H1 (cell line): ENCODE measurements around the gene NEK4. TPM values are rescaled to one million over a fixed set of nuclear protein-coding genes. Genes with fewer than 3 reads are reported as not detected.

Experiments used
- CTCF ChIA-PET: fragments of 300-600 bp; sonication (Branson Sonifier 250); formaldehyde crosslinking; loops from one replicate; lab custom pipeline; 2021; ENCODE audit not compliant: partially characterized antibody; lab: Charles Lee
- POLR2A ChIA-PET: fragments of 300-600 bp; sonication (Branson Sonifier 250); formaldehyde crosslinking; loops from one replicate; lab custom pipeline; 2021; ENCODE audit warnings: inconsistent platforms; ENCODE audit not compliant: partially characterized antibody; lab: Charles Lee
- DNase-seq, 2 experiments: peaks; one replicate each; pipeline versions ENCODE4 v3.0.0 to v3.0.0-alpha.2; 2010 to 2022; ENCODE audit warnings: low spot score in 2 of 2, low read depth in 1 of 2, mixed read lengths in 1 of 2
- FAIRE-seq: peaks from 2 replicates; lab custom pipeline; 2011; peaks lifted over from hg19 to GRCh38; lab: Jason Lieb, UNC
- H2AFZ ChIP-seq: 2 replicates; pipeline ENCODE4 v1.8.1; 2012; ENCODE audit warnings: low read length, inconsistent platforms
- H2AK5ac ChIP-seq: 2 replicates; pipeline ENCODE4 v1.6.1; 2013; ENCODE audit warnings: low read depth, low read length
- H2BK120ac ChIP-seq: replicated peaks from 2 replicates; pipeline ENCODE3; 2013; ENCODE audit warnings: low read depth, low read length, inconsistent platforms
- H2BK12ac ChIP-seq: 2 replicates; pipeline ENCODE4 v1.6.1; 2013; ENCODE audit warnings: low read depth, low read length
- H2BK15ac ChIP-seq: 2 replicates; pipeline ENCODE4 v1.6.1; 2013; ENCODE audit warnings: low read length
- H2BK20ac ChIP-seq: 2 replicates; pipeline ENCODE4 v1.6.1; 2013; ENCODE audit warnings: low read length
- H2BK5ac ChIP-seq: 2 replicates; pipeline ENCODE4 v1.6.1; 2013; ENCODE audit warnings: low read depth, low read length
- H3K14ac ChIP-seq: 2 replicates; pipeline ENCODE4 v1.6.1; 2013; ENCODE audit warnings: inconsistent platforms; ENCODE audit not compliant: insufficient read length
- H3K18ac ChIP-seq: 2 replicates; pipeline ENCODE4 v1.6.1; 2013; ENCODE audit warnings: low read length; ENCODE audit errors: extremely low read depth
- H3K23ac ChIP-seq: 2 replicates; pipeline ENCODE4 v1.6.1; 2013; ENCODE audit warnings: inconsistent platforms; ENCODE audit not compliant: insufficient read length
- H3K23me2 ChIP-seq: 2 replicates; pipeline ENCODE4 v1.6.1; 2013; ENCODE audit warnings: low read depth, low read length
- H3K27ac ChIP-seq: 2 replicates; pipeline ENCODE4 v1.6.1; 2011; ENCODE audit warnings: low read depth, low read length, inconsistent platforms
- H3K27me3 ChIP-seq, 4 experiments: replicated peaks in 1 of 4; 1 replicate in 1 of 4; 2 replicates in 3 of 4; pipeline versions ENCODE4 v1.6.1 to v1.8.1; 2011 to 2013; ENCODE audit warnings: low read length in 3 of 4, mild to moderate bottlenecking in 3 of 4, inconsistent platforms in 2 of 4, mixed read lengths in 2 of 4, moderate library complexity in 1 of 4; ENCODE audit not compliant: control insufficient read depth in 3 of 4, insufficient read depth in 3 of 4; ENCODE audit errors: extremely low read depth in 1 of 4
- H3K36me3 ChIP-seq, 4 experiments: 2 replicates each; pipeline versions ENCODE4 v1.6.1 to v1.8.1; 2011 to 2013; ENCODE audit warnings: mild to moderate bottlenecking in 4 of 4, low read length in 3 of 4, moderate library complexity in 2 of 4, control low read depth in 1 of 4, inconsistent platforms in 1 of 4; ENCODE audit not compliant: insufficient read depth in 4 of 4, control insufficient read depth in 2 of 4
- H3K4ac ChIP-seq: replicated peaks from 2 replicates; pipeline ENCODE3; 2013; ENCODE audit warnings: low read length, low read depth, mixed read lengths, inconsistent platforms; ENCODE audit not compliant: insufficient read length
- H3K4me1 ChIP-seq, 4 experiments: replicated peaks in 1 of 4; 1 replicate in 1 of 4; 2 replicates in 3 of 4; pipeline versions ENCODE4 v1.6.1 to v1.8.1; 2011 to 2013; ENCODE audit warnings: low read length in 3 of 4, inconsistent platforms in 2 of 4, mixed read lengths in 1 of 4; ENCODE audit not compliant: insufficient read depth in 4 of 4, control insufficient read depth in 3 of 4
- H3K4me2 ChIP-seq, 2 experiments: 2 replicates each; pipeline versions ENCODE4 v1.6.1 to v1.8.1; 2011 to 2013; ENCODE audit warnings: low read depth in 2 of 2, low read length in 2 of 2, control low read depth in 1 of 2, inconsistent platforms in 1 of 2, mild to moderate bottlenecking in 1 of 2; ENCODE audit not compliant: insufficient read depth in 1 of 2
- H3K4me3 ChIP-seq, 4 experiments: fragments of 200-600, 300-600 bp in 1 of 4; sonication (generic), shearing (Covaris generic), sonication (Bioruptor Twin) in 1 of 4; 2 replicates each; pipeline versions ENCODE4 v1.5.1 to v1.8.1; 2011 to 2016; ENCODE audit warnings: low read length in 4 of 4, low read depth in 3 of 4, control low read depth in 2 of 4, inconsistent platforms in 2 of 4, mild to moderate bottlenecking in 2 of 4, mixed read lengths in 1 of 4, moderate library complexity in 1 of 4; ENCODE audit not compliant: insufficient read depth in 2 of 4; ENCODE audit errors: extremely low read depth in 1 of 4
- H3K56ac ChIP-seq: replicated peaks from 2 replicates; pipeline ENCODE3; 2013; ENCODE audit warnings: low read depth, mild to moderate bottlenecking, mixed read lengths, low read length, inconsistent platforms; ENCODE audit not compliant: insufficient read length
- H3K79me1 ChIP-seq: 2 replicates; pipeline ENCODE4 v1.6.1; 2013; ENCODE audit warnings: low read depth, low read length, control low read depth
- H3K79me2 ChIP-seq, 2 experiments: 2 replicates each; pipeline versions ENCODE4 v1.6.1 to v1.8.1; 2012 to 2013; ENCODE audit warnings: low read length in 2 of 2, mild to moderate bottlenecking in 2 of 2, inconsistent platforms in 1 of 2; ENCODE audit not compliant: insufficient read depth in 2 of 2, control insufficient read depth in 1 of 2
- H3K9ac ChIP-seq, 4 experiments: replicated peaks in 1 of 4; 1 replicate in 1 of 4; 2 replicates in 3 of 4; pipeline versions ENCODE4 v1.6.1 to v1.8.1; 2011 to 2013; ENCODE audit warnings: low read depth in 3 of 4, low read length in 3 of 4, control low read depth in 2 of 4, mild to moderate bottlenecking in 2 of 4, moderate library complexity in 2 of 4, inconsistent platforms in 1 of 4; ENCODE audit errors: extremely low read depth in 1 of 4
- H3K9me3 ChIP-seq, 2 experiments: 2 replicates each; pipeline versions ENCODE4 v1.6.1 to v1.8.1; 2012 to 2013; ENCODE audit warnings: mild to moderate bottlenecking in 2 of 2, moderate library complexity in 2 of 2, control low read depth in 1 of 2, inconsistent platforms in 1 of 2, low read depth in 1 of 2, low read length in 1 of 2, mixed read lengths in 1 of 2; ENCODE audit not compliant: insufficient read depth in 2 of 2
- H4K20me1 ChIP-seq, 2 experiments: replicated peaks in 1 of 2; 2 replicates each; pipeline versions ENCODE3 to v1.8.1; 2011 to 2013; ENCODE audit warnings: inconsistent platforms in 2 of 2, low read length in 2 of 2, mild to moderate bottlenecking in 1 of 2; ENCODE audit not compliant: insufficient read depth in 2 of 2, control insufficient read depth in 1 of 2
- H4K5ac ChIP-seq: 2 replicates; pipeline ENCODE4 v1.6.1; 2013; ENCODE audit warnings: low read length, low read depth, mixed read lengths, inconsistent platforms; ENCODE audit not compliant: insufficient read length
- H4K8ac ChIP-seq: 2 replicates; pipeline ENCODE4 v1.8.0; 2013; ENCODE audit warnings: mild to moderate bottlenecking, moderate library complexity, low read length, inconsistent platforms; ENCODE audit not compliant: insufficient read depth; ENCODE audit errors: extremely low read depth
- H4K91ac ChIP-seq: replicated peaks from 2 replicates; pipeline ENCODE3; 2013; ENCODE audit warnings: low read length, mixed read lengths, inconsistent platforms; ENCODE audit not compliant: insufficient read length
- EZH2 ChIP-seq: fragments of 200-600 bp; sonication (generic); IDR thresholded peaks from 2 replicates; pipeline ENCODE4 v1.7.1; 2012; ENCODE audit warnings: low read depth, mild to moderate bottlenecking, moderate library complexity, low read length, inconsistent platforms; ENCODE audit not compliant: severe bottlenecking
- HDAC2 ChIP-seq, 2 experiments: fragments of 300-600 bp in 1 of 2; sonication (generic) in 1 of 2; IDR thresholded peaks; 2 replicates each; pipeline ENCODE4 v1.6.1; 2011 to 2012; ENCODE audit warnings: low read depth in 2 of 2, low read length in 2 of 2, mild to moderate bottlenecking in 2 of 2, moderate library complexity in 2 of 2, borderline replicate concordance in 1 of 2, inconsistent platforms in 1 of 2
- KDM4A ChIP-seq: IDR thresholded peaks from one replicate; pipeline ENCODE4 v1.7.1; 2012; ENCODE audit warnings: low read depth, mild to moderate bottlenecking, moderate library complexity, low read length, inconsistent platforms; ENCODE audit not compliant: severe bottlenecking
- RAD21 ChIP-seq, 2 experiments: IDR thresholded peaks in 1 of 2; conservative IDR thresholded peaks in 1 of 2; 2 replicates each; pipeline ENCODE4 v1.6.1; 2011; ENCODE audit warnings: low read depth in 2 of 2, low read length in 2 of 2, improper control_type of control experiment in 1 of 2, inconsistent platforms in 1 of 2, mild to moderate bottlenecking in 1 of 2, moderate library complexity in 1 of 2
- RXRA ChIP-seq: IDR thresholded peaks from 2 replicates; pipeline ENCODE4 v1.6.1; 2011; ENCODE audit warnings: low read depth, mild to moderate bottlenecking, low read length, moderate library complexity; ENCODE audit not compliant: insufficient read depth
- SAP30 ChIP-seq: fragments of 300-600 bp; sonication (generic); IDR thresholded peaks from 2 replicates; pipeline ENCODE4 v1.7.1; 2012; ENCODE audit warnings: low read length, moderate library complexity, mild to moderate bottlenecking, inconsistent platforms; ENCODE audit not compliant: insufficient read depth, insufficient replicate concordance
- TAF7 ChIP-seq: optimal IDR thresholded peaks from 2 replicates; pipeline ENCODE3; 2011; ENCODE audit warnings: low read depth, mild to moderate bottlenecking, inconsistent platforms, low read length, moderate library complexity, borderline replicate concordance
- WGBS, 2 experiments: shearing (Covaris generic) in 1 of 2; methylation state at CpG; one replicate each; pipeline versions ENCODE4 v1.1.6 to v1.1.7; 2013 to 2015; ENCODE audit warnings: low lambda C conversion rate in 2 of 2, mixed read lengths in 2 of 2, inconsistent platforms in 1 of 2, low coverage in 1 of 2, missing lambda C conversion rate in 1 of 2; ENCODE audit not compliant: insufficient replicate concordance in 2 of 2, insufficient coverage in 1 of 2, insufficient read length in 1 of 2; ENCODE audit errors: extremely low coverage in 1 of 2, missing lambda C conversion rate in 1 of 2; 5-methylcytosine and 5-hydroxymethylcytosine counted together
- polyA plus RNA-seq, 7 experiments: library from polyadenylated mRNA; depleted of rRNA in 3 of 7; stranded (reverse) in 5 of 7; unstranded in 2 of 7; fragments of >200 nt in 5 of 7; fragments of 200-250 nt in 2 of 7; gene quantifications; 1 replicate in 5 of 7; 2 replicates in 1 of 7; 4 replicates in 1 of 7; pipeline versions ENCODE4 v1.2.1 to v1.2.3, GENCODE V29; 2011 to 2013; ENCODE audit warnings: missing spikeins in 2 of 7, mixed read lengths in 2 of 7
- total RNA-seq: library from RNA; stranded (reverse); fragmentation: NEBNext Ultra II Directional; extraction: Animal tissue kit (Norgen Biotek cat#: 25700); gene quantifications from 2 replicates; pipeline ENCODE4 v1.2.1, GENCODE V29; 2021
- TF ChIP-seq, protein P1 (sequence below): IDR thresholded peaks from 2 replicates; pipeline ENCODE4 v1.6.1; 2011; ENCODE audit warnings: low read depth, mild to moderate bottlenecking, low read length; ENCODE audit not compliant: insufficient read depth

The NEK4 gene
- total and polyA plus RNA-seq, 2 of the 8 experiments (the other 6 are each of a cell fraction or from before 2014, with no cell fraction given): 7.5 to 40.0 TPM

DNA sequence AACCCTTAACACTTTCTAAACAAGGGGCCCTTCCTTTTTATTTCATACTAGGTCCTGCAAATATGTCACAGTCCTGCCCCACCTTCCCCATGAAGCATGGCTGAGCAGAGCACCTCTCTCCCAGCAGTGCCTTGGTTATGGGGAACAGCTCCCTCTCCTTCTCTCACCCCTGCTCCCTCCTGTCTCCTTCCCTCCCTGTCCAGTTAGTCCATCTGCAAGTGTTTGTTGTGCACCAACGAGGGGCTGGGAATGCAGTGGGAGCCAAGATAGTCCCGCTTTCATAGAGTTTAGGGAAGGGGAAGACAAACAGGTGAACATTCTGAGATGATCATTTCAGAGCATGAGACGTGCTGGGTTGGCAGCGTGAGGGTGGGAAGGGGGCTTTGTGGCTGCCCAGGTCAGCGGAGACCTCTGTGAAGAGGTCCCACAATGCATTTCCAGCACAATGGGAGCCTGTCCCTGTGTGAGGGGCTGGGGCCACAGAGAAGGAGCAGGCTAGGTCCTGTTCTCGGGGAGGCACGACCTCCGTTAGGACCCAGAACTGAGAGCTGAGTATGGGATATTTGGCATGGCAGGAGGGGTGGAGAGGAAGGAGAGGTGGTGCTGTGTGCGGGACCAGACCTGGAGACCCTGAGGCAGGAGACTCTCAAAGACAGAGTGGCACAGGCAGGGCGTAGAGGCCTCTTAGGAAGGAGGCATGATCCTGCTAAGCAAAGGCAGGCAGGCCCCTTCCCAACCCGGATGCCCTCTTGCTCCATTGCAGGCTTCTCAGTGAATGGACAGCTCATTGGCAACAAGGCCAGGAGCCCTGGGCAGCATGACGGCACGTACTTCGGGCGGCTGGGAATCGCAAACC is 18.4 kb upstream of the NEK4 start:
- no peak overlapping the region for H2BK12ac ChIP-seq
- no peaks in the 10 kb centered on the region for H3K79me1 ChIP-seq
- no peak overlapping the region for H3K27ac ChIP-seq
- H3K23me2 ChIP-seq: no peaks in the 10 kb centered on the region
- no peak overlapping the region for H3K4me2 ChIP-seq
- H3K36me3 ChIP-seq: no peaks in the 10 kb centered on the region
- no peak overlapping the region for H2BK5ac ChIP-seq
- no peaks in the 10 kb centered on the region for H3K4me1 ChIP-seq
- H4K5ac ChIP-seq: no peak overlapping the region
- WGBS, 2 experiments: 84% methylated on average over 15 of the region's 16 CpGs; no CpG with 5 or more reads in 1 of the 2 experiments
- TF ChIP-seq KDM4A (no peak), SAP30 (no peak), EZH2 (no peak), TAF7 (no peak), HDAC2 (IDR thresholded peaks at IDR 0.05; ENCODE audit: borderline replicate concordance in 1 of 2, low read depth in 2 of 2, low read length in 2 of 2) (no peak), RAD21 (IDR thresholded peaks at IDR 0.05 in 1 of 2, conservative IDR thresholded peaks at IDR 0.05 in 1 of 2; ENCODE audit: low read depth in 2 of 2, low read length in 2 of 2) (no peak), RXRA (no peak)
- TF ChIP-seq, protein P1, sequence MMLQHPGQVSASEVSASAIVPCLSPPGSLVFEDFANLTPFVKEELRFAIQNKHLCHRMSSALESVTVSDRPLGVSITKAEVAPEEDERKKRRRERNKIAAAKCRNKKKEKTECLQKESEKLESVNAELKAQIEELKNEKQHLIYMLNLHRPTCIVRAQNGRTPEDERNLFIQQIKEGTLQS: no peak
- H4K8ac ChIP-seq: peak overlapping the region; percentile 35; the same call in 1 of the 2 replicates
- POLR2A ChIA-PET: interaction anchor here (0.8 to 1.5 kb wide), 3 partner anchors 10 to 18 kb away, joined by 3 to 4 read pairs (median 3); partner anchors contain the start of gene NEK4
- no peak overlapping the region for H2BK20ac ChIP-seq
- H4K91ac ChIP-seq: no peak overlapping the region
- H2AFZ ChIP-seq: no peak overlapping the region
- peaks cover 0 to 3% of the 10 kb centered on the region in 2 experiments for H4K20me1 ChIP-seq
- no peaks in the 10 kb centered on the region for H3K27me3 ChIP-seq
- no peak overlapping the region for H2AK5ac ChIP-seq
- no peak overlapping the region for H2BK15ac ChIP-seq
- DNase-seq: no peak
- no peak overlapping the region for H3K4me3 ChIP-seq
- CTCF ChIA-PET: interaction anchor here (0.9 to 2.3 kb wide), 4 partner anchors 10 to 38 kb away, joined by 3 to 16 read pairs (median 4); no protein-coding TSS in a partner anchor
- H3K14ac ChIP-seq: no peak overlapping the region
- H3K56ac ChIP-seq: no peak overlapping the region
- H3K23ac ChIP-seq: no peak overlapping the region
- H3K9ac ChIP-seq: no peak overlapping the region
- H3K79me2 ChIP-seq: no peaks in the 10 kb centered on the region
- no peak overlapping the region for H3K18ac ChIP-seq
- FAIRE-seq: no peak
- no peak overlapping the region for H3K4ac ChIP-seq
- H2BK120ac ChIP-seq: no peak overlapping the region
- no peaks in the 10 kb centered on the region for H3K9me3 ChIP-seq
